GM18870 (cell line): ENCODE measurements around the gene TBC1D5.
"Not testable (repeated sequence)": the region's sequence is repeated elsewhere in the genome, so short reads cannot be mapped to it uniquely, and the experiment has no call there.

ENCODE experiments used
- ATAC-seq: cut with Tn5 transposase; IDR thresholded peaks from one replicate; pipeline ENCODE4 v1.9.1; 2021; ENCODE audit warnings: moderate library complexity; ENCODE audit not compliant: unreplicated experiment

TBC1D5 gene, protein sequence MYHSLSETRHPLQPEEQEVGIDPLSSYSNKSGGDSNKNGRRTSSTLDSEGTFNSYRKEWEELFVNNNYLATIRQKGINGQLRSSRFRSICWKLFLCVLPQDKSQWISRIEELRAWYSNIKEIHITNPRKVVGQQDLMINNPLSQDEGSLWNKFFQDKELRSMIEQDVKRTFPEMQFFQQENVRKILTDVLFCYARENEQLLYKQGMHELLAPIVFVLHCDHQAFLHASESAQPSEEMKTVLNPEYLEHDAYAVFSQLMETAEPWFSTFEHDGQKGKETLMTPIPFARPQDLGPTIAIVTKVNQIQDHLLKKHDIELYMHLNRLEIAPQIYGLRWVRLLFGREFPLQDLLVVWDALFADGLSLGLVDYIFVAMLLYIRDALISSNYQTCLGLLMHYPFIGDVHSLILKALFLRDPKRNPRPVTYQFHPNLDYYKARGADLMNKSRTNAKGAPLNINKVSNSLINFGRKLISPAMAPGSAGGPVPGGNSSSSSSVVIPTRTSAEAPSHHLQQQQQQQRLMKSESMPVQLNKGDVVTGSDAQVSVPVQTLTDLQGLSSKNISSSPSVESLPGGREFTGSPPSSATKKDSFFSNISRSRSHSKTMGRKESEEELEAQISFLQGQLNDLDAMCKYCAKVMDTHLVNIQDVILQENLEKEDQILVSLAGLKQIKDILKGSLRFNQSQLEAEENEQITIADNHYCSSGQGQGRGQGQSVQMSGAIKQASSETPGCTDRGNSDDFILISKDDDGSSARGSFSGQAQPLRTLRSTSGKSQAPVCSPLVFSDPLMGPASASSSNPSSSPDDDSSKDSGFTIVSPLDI

DNA sequence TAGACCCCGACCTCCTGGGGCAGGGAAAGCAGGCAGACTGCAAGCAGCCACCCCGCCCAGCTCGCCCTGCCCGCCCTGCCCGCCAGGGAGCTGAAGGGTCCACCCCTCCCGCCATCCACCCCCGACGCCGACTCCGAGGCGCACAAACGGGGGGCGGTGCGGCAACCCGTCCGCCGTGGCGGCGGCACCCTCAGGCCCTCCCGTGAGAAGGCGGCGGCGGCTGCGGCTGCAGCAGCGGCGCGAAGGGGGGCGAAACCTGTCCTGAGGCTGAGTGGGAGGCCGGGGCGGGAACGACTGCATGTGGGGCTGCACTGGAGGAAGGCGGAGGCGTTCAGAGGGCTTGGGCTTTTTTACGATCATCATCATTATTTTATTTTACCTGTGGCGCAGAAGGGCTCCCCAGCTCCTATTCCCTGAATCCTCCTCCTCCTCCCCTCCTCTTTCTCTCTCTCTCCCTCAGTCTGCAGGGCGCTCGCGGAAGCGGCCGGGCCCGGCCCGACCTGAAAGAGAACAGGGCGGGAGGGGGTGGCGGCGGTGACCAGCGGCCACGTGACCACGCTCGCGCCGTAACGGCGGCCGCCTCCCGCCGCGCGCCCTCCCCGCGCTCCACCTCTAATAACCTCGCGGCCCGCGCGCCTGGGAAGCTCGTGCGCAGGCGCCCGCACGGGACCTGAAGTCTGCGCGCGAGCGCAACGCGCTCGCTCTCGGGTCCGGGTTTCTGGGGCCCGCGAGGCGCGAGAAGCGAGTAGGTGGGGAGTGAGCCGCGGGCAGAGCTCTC lies at the start of gene TBC1D5:
TBC1D5 (minus strand) TSS at position 530 of the 778 bp plus-strand sequence. CDS start 234,061 bp downstream, outside the sequence.
- ATAC-seq = peak; percentile 61

- ATAC-seq = no peak
Observed at GRCh38 chr3:17783426-17783825, 41.0 kb upstream of the TBC1D5 start.

DNA sequence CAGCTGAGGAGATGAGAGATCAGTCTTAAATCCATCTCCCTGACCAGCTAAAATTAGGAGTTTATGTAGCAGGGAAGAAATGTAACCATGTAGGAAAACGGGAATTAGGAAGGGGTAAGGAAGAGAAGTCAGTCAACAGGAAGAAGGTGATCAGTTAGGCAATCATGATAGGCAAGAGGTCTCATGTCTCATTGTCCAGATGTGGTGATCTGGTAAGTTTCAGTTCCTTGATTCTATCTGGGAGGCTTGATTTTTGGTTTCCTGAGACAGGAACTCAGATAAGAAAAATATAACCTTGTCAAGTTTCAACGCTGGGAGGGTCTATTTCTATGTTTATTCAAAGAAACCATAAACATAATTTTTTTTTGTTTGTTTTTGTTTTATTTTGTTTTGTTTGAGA lies 40.3 kb upstream of the TBC1D5 start:
- no peak for ATAC-seq

GRCh38 chr3:17780369-17780768 lies 37.9 kb upstream of the TBC1D5 start:
- not testable (repeated sequence) for ATAC-seq

DNA sequence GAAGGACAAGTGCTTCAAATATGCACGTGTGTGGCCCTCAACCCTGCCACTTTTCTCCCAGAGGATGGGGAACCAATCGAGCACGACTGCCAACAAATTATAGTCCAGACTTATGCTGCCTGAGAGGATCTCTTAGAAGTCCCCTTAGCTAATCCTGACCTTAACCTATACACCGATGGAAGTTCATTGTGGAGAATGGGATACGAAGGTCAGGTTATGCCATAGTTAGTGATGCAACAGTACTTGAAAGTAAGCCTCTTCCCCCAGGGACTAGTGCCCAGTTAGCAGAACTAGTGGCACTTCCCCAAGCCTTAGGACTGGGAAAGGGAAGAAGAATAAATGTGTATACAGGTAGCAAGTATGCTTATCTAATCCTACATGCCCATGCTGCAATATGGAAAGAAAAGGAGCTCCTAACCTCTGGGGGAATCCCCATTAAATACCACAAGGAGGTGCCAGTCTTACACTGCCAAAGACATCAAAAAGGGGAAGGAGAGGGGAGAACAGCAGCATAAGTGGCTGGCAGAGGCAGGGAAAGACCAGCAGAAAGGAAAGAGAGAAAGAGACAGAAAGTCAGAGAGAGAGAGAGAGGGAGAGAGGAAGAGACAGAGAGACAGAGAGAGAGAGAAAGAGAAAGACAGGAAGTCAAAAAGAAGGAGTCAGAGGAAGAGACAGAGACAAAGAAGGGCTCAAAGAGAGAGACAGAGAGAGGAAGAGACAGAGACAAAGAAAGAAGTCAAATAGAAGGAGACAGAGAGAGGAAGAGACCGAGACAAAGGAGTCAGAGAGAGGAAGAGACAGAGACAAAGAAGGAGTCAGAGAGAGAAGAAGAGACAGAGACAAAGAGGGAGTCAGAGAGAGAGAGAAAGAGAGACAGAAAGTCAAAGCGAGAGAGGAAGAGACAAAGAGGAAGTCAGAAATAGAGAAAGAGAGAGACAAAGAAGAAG lies 37.1 kb upstream of the TBC1D5 start:
- ATAC-seq = not testable (repeated sequence)

DNA sequence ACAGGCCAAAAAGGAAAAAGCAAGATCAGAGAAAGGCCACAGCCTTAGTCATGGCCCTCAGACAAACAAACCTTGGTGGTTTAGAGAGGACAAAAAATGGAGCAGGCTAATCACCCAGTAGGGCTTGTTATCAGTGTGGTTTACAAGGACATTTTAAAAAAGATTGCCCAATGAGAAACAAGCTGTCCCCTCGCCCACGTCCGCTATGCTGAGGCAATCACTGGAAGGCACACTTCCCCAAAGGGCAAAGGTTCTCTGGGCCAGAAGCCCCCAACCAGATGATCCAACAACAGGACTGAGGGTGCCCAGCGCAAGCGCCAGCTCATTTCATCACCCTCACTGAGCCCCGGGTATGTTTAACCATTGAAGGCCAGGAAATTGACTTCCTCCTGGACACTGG lies 34.9 kb upstream of the TBC1D5 start:
- not testable (repeated sequence) for ATAC-seq

DNA sequence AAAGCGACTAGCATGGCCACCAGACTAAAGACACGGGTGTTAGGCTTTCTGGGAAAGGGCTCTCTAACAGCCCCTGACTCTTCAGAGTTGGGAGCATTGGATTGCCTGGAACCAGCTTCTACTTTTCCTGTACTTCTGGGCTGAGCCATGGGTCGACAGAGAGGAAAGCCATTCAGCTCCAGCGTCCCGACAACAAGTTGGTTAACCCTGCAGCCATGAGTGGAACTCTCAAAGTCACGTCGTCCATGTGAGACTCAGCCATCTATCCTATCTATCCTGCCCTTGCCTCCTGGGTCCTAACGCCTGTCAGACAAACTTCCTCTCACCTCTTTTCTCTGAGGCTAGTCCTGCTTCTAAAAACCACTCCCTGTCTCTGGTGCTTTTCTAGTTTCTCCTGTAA lies 32.6 kb upstream of the TBC1D5 start:
- ATAC-seq = no peak

DNA sequence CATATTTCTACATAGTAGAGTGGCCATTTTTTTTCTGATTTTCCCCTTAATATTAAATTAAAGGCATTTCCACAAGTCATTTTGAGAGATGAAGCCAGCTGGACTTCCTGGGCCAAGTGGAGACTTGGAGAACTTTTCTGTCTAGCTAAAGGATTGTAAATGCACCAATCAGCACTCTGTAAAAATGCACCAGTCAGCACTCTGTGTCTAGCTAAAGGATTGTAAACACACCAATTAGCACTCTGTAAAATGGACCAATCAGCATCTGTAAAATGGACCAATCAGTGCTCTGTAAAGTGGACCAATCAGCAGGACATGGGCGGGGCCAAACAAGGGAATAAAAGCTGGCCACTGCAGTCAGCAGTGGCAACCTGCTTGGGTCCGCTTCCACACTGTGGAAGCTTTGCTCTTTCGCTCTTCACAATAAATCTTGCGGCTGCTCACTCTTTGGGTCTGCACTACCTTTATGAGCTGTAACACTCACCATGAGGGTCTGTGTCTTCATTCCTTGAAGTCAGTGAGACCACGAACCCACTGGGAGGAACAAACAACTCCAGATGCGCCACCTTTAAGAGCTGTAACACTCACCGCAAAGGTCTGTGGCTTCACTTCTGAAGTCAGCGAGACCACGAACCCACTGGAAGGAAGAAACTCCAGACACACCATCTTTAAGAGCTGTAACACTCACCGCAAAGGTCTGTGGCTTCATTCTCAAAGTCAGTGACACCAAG lies 31.9 kb upstream of the TBC1D5 start:
- not testable (repeated sequence) for ATAC-seq

- ATAC-seq = no peak
Observed at GRCh38 chr3:17772556-17772955, 30.1 kb upstream of the TBC1D5 start.

GRCh38 chr3:17771177-17772017 lies 29.0 kb upstream of the TBC1D5 start:
- no peak for ATAC-seq

DNA sequence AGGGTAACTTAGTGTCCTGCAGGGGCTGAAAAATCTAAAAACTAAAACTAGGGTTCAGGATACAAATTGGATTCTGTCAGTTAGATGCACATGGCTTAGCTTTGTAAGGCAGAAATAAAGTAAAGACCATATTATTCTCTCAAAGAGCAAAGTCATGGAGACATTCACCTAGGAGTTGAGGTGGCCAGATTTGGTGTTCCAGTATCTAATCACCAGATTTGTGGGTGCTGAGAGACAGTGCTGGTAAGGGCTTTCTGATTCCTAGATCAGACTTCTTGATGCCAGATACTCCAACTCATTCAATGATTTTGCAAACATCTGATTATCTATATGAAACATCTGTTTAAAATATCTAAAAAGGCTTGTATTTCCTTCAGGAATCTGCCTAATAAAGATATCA lies 28.3 kb upstream of the TBC1D5 start:
- no peak for ATAC-seq

DNA sequence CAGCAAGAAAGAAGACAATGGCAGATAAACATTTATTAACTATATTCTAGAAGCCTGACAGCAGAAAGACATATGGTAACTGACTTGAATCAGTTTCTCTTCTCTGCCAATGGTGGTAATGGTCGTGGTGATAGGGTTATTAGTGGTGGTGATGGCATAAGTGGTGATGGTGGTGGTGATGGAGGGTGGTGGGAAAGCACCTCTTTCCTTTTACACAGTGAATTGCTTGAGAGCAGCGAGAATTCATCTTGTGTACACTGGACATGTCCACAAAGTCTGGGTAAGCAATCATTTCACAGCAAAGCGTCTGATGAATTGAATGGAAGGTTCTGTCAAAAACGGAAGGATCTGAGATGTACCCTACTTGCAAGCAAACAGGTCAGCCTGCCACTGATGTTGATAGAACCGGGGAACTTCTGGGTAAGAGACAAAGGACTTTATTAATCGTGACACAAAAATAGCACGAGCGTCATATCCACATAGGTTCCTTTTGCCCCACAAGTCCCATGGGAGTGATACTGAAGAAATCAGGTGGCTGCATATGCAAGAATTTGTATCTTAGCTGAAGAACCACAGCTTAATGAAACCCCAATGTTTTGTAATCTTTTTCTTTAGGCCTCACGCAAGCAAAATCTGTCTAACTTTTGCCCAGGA lies 23.5 kb upstream of the TBC1D5 start:
- ATAC-seq = peak; percentile 80

GRCh38 chr3:17761563-17761962 lies 19.1 kb upstream of the TBC1D5 start:
- ATAC-seq = no peak

- no peak for ATAC-seq
Observed at GRCh38 chr3:17759901-17760300, 17.5 kb upstream of the TBC1D5 start.

- no peak for ATAC-seq
Observed at GRCh38 chr3:17755836-17756235, 13.4 kb upstream of the TBC1D5 start.

DNA sequence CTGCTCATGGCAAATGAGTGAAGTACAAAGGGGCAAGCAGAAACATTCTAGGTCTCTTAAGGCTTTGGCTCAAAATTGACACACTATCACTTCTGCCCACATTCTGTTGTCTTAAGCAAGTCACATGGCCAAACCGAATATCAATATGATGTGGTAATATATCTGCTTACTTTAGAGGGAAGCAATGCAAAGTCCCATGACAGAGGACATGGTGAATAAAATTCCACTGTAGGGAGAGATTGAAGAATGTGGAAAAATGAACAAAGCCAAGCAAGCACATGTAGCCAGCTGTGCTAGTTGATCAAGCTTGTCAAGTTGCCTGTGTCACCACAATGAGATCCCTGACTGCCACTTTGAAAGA lies 11.2 kb upstream of the TBC1D5 start:
- ATAC-seq = no peak

GRCh38 chr3:17752876-17753631 lies 10.6 kb upstream of the TBC1D5 start:
- ATAC-seq = no peak
